Heart left ventricle (tissue), 16 donors: ENCODE data around the gene TLCD5. TPM values are rescaled to one million over a fixed set of nuclear protein-coding genes. Genes with fewer than 3 reads are reported as not detected.
A peak's percentile ranks its signal among the peaks of the same experiment; 100 is the strongest.

ENCODE experiments used
- ATAC-seq, 4 donors: fragments of 200-7000 bp; cut with Tn5 transposase; one replicate each; pipeline ENCODE4 v1.9.1; 2020 to 2022; ENCODE audit warnings: moderate library complexity in 4 of 4, mild to moderate bottlenecking in 3 of 4, moderate number of reproducible peaks in 1 of 4
- DNase-seq, 5 donors: peaks; one replicate each; pipeline ENCODE4 v3.0.0-alpha.2; 2020
- H3K27ac ChIP-seq, 12 donors: fragments of 200-600 bp; sonication (generic) in 4 of 12; one replicate each; pipeline versions ENCODE4 v1.5.0 to v1.8.0; 2016 to 2022; ENCODE audit warnings: mild to moderate bottlenecking in 2 of 12
- H3K27me3 ChIP-seq, 9 donors: fragments of 200-600 bp; sonication (generic) in 2 of 9; one replicate each; pipeline versions ENCODE4 v1.5.1 to v1.8.0; 2016 to 2022; ENCODE audit warnings: mild to moderate bottlenecking in 3 of 9
- H3K36me3 ChIP-seq, 9 donors: fragments of 200-600 bp; sonication (generic) in 2 of 9; one replicate each; pipeline versions ENCODE4 v1.5.0 to v1.8.0; 2018 to 2022; ENCODE audit warnings: mild to moderate bottlenecking in 2 of 9
- H3K4me1 ChIP-seq, 12 donors: fragments of 200-600 bp; sonication (generic) in 4 of 12; one replicate each; pipeline versions ENCODE4 v1.5.0 to v1.8.0; 2016 to 2022; ENCODE audit warnings: mild to moderate bottlenecking in 3 of 12
- H3K4me3 ChIP-seq, 12 donors: fragments of 200-600 bp; sonication (generic) in 4 of 12; one replicate each; pipeline versions ENCODE4 v1.5.0 to v1.8.0; 2017 to 2022; ENCODE audit warnings: mild to moderate bottlenecking in 9 of 12, moderate library complexity in 4 of 12
- H3K9me3 ChIP-seq, 12 donors: fragments of 200-600 bp; sonication (generic) in 4 of 12; one replicate each; pipeline versions ENCODE4 v1.5.0 to v1.8.0; 2016 to 2022; ENCODE audit warnings: mild to moderate bottlenecking in 1 of 12
- CTCF ChIP-seq, 12 donors: fragments of 200-600 bp; sonication (generic) in 4 of 12; IDR thresholded peaks; one replicate each; pipeline versions ENCODE4 v1.5.0 to v1.8.0; 2018 to 2022; ENCODE audit warnings: antibody characterized with exemption in 12 of 12, mild to moderate bottlenecking in 5 of 12
- POLR2A ChIP-seq, 2 donors: fragments of 450-650 bp; IDR thresholded peaks; one replicate each; pipeline ENCODE4 v1.6.1; 2017; ENCODE audit warnings: antibody characterized with exemption in 2 of 2, mild to moderate bottlenecking in 2 of 2, moderate library complexity in 2 of 2
- WGBS, 4 donors: extraction: QIAGEN DNeasy Blood & Tissue Kit in 2 of 4; methylation state at CpG; one replicate each; pipeline versions ENCODE4 v1.1.5 to v1.1.7; 2013 to 2018; 5-methylcytosine and 5-hydroxymethylcytosine counted together
- intact Hi-C, 10 donors: fragments of 100-400 bp; cut with DNase I; formaldehyde crosslinking; loops; one replicate each; pipeline versions ENCODE4 v1.11.1 to v1.14.2; 2022
- polyA plus RNA-seq, 2 donors: library from polyadenylated mRNA; stranded (reverse); fragments of 200-250 nt; gene quantifications; one replicate each; pipeline ENCODE4 v1.2.3, GENCODE V29; 2013
- total RNA-seq, 9 donors: library from RNA; depleted of rRNA in 2 of 9; stranded (reverse); fragments of >200 nt in 2 of 9; fragmentation: NEBNext Ultra II Directional in 3 of 9; extraction: Animal tissue kit (Norgen Biotek cat#: 25700) in 3 of 9; gene quantifications; one replicate each; pipeline versions ENCODE4 v1.1.0 to v1.2.4, GENCODE V29; 2016 to 2023
- donor health status: ischemic (EF 13 %, LVEDD 7.1; RV severe dilation, severe dysfunction).
- donor health status: healthy with polysubstance abuse.
- donor health status: DM: no; HTN: yes; CAD: no.
- donor health status: DM: no; HTN: no; CAD: no.
- donor health status: ischemic (EF 25% LVEDD 6.9; RV normal size, moderate dysfunction).
- donor health status: ischemic (EF 25% LVEDD 5.7; RV mildly dilated, moderate dysfunction).
- donor health status: healthy.
- donor health status: DM: yes; HTN: yes; CAD: no.
- donor health status: ischemic (EF 35%, LVEDD 5.7; RV mildly dilated, moderate dysfunction).
- donor health status: nonischemic (EF 11% LVEDD 7.7; RV severe dilation, severe dysfunction).
- donor health status: DM: yes; HTN: yes; CAD: no.
- donor health status: PGD.
- donor health status: ischemic (EF 29% LVEDD 5.4; RV normal size, mild dysfunction).
- donor health status: nonischemic (EF 23%, LVEDD 6.1; RV moderate dilation, normal function).

TLCD5 gene
- total and polyA plus RNA-seq, 11 donors = 4.0 to 15.0 (median 10.3) TPM

GRCh38 chr11:120357620-120358019 is 32.5 kb downstream of the TLCD5 start:
- Histone ChIP-seq H3K4me3 (no peak overlapping the region), H3K27ac (no peak overlapping the region), H3K9me3 (no peaks in the 10 kb centered on the region), H3K36me3 (no peaks in the 10 kb centered on the region), H3K27me3 (peaks cover 0 to 52% (median 0%) of the 10 kb centered on the region in 9 donors), H3K4me1 (peaks cover 3 to 82% (median 31%) of the 10 kb centered on the region in 12 donors)
- TF ChIP-seq CTCF (IDR thresholded peaks at IDR 0.05) = no peak
- no peak for TF ChIP-seq POLR2A (IDR thresholded peaks at IDR 0.05)
- ATAC-seq = no peak
- 91 to 96% (median 94%) methylated on average over 6 of the region's 6 CpGs for WGBS, 4 donors
- intact Hi-C loops = loop anchor here in 1 of 10 donors (5.0 kb wide), 1 partner anchor 35 kb away; no protein-coding TSS in a partner anchor
- no peak for DNase-seq

GRCh38 chr11:120358729-120359128 is 33.6 kb downstream of the TLCD5 start:
- intact Hi-C loops = loop anchor here in 1 of 10 donors (5.0 kb wide), 1 partner anchor 34 kb away; no protein-coding TSS in a partner anchor
- WGBS, 4 donors = 88 to 92% (median 90%) methylated on average over 3 of the region's 3 CpGs
- ATAC-seq = peak in 1 of 4 donors; percentile 27

GRCh38 chr11:120363436-120363835 is 38.3 kb downstream of the TLCD5 start:
- ATAC-seq = no peak
- Histone ChIP-seq H3K9me3 (no peaks in the 10 kb centered on the region), H3K27ac (peak overlapping the region in 6 of 12 donors; percentile 1 to 27 (median 15)), H3K27me3 (peaks cover 0 to 11% (median 0%) of the 10 kb centered on the region in 9 donors), H3K4me3 (no peak overlapping the region), H3K4me1 (peaks cover 0 to 58% (median 18%) of the 10 kb centered on the region in 12 donors), H3K36me3 (no peaks in the 10 kb centered on the region)
- intact Hi-C loops = no loop called here
- TF ChIP-seq CTCF (IDR thresholded peaks at IDR 0.05) = no peak
- no peak for TF ChIP-seq POLR2A (IDR thresholded peaks at IDR 0.05)
- no peak for DNase-seq

More at GRCh38 chr11:120358729-120359128, 33.6 kb downstream of the TLCD5 start:
- no peak overlapping the region for H3K4me3 ChIP-seq
- no peaks in the 10 kb centered on the region for H3K9me3 ChIP-seq
- DNase-seq = no peak
- TF ChIP-seq CTCF (IDR thresholded peaks at IDR 0.05) (no peak), POLR2A (IDR thresholded peaks at IDR 0.05) (no peak)
- peaks cover 0 to 48% (median 0%) of the 10 kb centered on the region in 9 donors for H3K27me3 ChIP-seq
- no peak overlapping the region for H3K27ac ChIP-seq
- H3K36me3 ChIP-seq = no peaks in the 10 kb centered on the region
- H3K4me1 ChIP-seq = peaks cover 6 to 83% (median 33%) of the 10 kb centered on the region in 12 donors

GRCh38 chr11:120365512-120365911 is 40.4 kb downstream of the TLCD5 start:
- Histone ChIP-seq H3K36me3 (no peaks in the 10 kb centered on the region), H3K9me3 (no peaks in the 10 kb centered on the region), H3K27ac (no peak overlapping the region), H3K4me1 (peaks cover 6 to 61% (median 27%) of the 10 kb centered on the region in 12 donors), H3K4me3 (no peak overlapping the region), H3K27me3 (no peaks in the 10 kb centered on the region)
- DNase-seq (no peak), ATAC-seq (no peak)
- intact Hi-C loops = no loop called here
- TF ChIP-seq CTCF (IDR thresholded peaks at IDR 0.05) = no peak
- no peak for TF ChIP-seq POLR2A (IDR thresholded peaks at IDR 0.05)
